Osteocyte (in vitro differentiated cells): ENCODE data around the gene MPP7. TPM values are rescaled to one million over a fixed set of nuclear protein-coding genes. Genes with fewer than 3 reads are reported as not detected.

Experiments used
- DNase-seq: peaks from one replicate; pipeline ENCODE4 v3.0.0; 2021; ENCODE audit warnings: mixed read lengths; ENCODE audit not compliant: unreplicated experiment; ENCODE audit errors: extremely low spot score
- H3K27ac Mint-ChIP-seq: one replicate; pipeline ENCODE4 v1.8.0; 2021; ENCODE audit warnings: mild to moderate bottlenecking, mixed read lengths; ENCODE audit not compliant: unreplicated experiment
- H3K27me3 Mint-ChIP-seq: one replicate; pipeline ENCODE4 v1.8.0; 2021; ENCODE audit warnings: mixed read lengths; ENCODE audit not compliant: unreplicated experiment
- H3K36me3 Mint-ChIP-seq: one replicate; pipeline ENCODE4 v1.8.0; 2021; ENCODE audit warnings: mixed read lengths; ENCODE audit not compliant: unreplicated experiment
- H3K4me1 Mint-ChIP-seq: one replicate; pipeline ENCODE4 v1.8.0; 2021; ENCODE audit warnings: mixed read lengths; ENCODE audit not compliant: unreplicated experiment
- H3K4me3 Mint-ChIP-seq: one replicate; pipeline ENCODE4 v1.8.0; 2021; ENCODE audit warnings: mild to moderate bottlenecking, moderate library complexity, mixed read lengths; ENCODE audit not compliant: unreplicated experiment
- H3K9me3 Mint-ChIP-seq: one replicate; pipeline ENCODE4 v1.8.0; 2021; ENCODE audit warnings: mixed read lengths; ENCODE audit not compliant: unreplicated experiment
- total RNA-seq: library from RNA; stranded (reverse); gene quantifications from 2 replicates; pipeline ENCODE4 v1.2.1, GENCODE V29; 2021
- TF ChIP-seq, protein P1 (sequence below): fragments of 200-600 bp; sonication (generic); IDR thresholded peaks from 2 replicates; pipeline ENCODE4 v1.5.0; 2021; ENCODE audit warnings: antibody characterized with exemption, mild to moderate bottlenecking, moderate library complexity

The MPP7 gene
- total RNA-seq, 1 donor from 2014 or later = 37.4 TPM

DNA sequence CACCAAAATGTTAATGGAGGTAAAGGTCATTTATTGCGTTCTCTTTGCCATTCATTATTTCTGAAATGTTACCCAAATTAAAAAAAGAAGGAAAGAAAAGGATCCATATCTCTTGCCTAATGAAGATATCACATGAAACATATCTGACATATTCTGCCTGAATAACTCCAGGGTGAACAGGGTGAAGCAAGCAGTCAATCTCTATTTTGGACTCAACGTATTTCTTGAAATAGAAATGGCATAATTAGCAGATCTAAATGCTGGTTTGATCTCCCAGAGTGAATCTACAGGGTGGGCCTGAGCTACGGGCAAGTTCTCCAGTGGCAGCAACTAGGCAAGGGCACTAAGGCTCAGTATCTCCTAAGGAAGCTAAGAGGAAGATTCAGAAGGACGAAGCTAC is 24.0 kb downstream of the MPP7 start:
- Mint-ChIP-seq H3K27me3 (no peaks in the 10 kb centered on the region), H3K4me1 (peaks cover 79% of the 10 kb centered on the region), H3K9me3 (no peaks in the 10 kb centered on the region), H3K36me3 (peaks cover 8% of the 10 kb centered on the region), H3K4me3 (no peak overlapping the region), H3K27ac (peak overlapping the region; percentile 97)
- DNase-seq = no peak
- TF ChIP-seq, protein P1, sequence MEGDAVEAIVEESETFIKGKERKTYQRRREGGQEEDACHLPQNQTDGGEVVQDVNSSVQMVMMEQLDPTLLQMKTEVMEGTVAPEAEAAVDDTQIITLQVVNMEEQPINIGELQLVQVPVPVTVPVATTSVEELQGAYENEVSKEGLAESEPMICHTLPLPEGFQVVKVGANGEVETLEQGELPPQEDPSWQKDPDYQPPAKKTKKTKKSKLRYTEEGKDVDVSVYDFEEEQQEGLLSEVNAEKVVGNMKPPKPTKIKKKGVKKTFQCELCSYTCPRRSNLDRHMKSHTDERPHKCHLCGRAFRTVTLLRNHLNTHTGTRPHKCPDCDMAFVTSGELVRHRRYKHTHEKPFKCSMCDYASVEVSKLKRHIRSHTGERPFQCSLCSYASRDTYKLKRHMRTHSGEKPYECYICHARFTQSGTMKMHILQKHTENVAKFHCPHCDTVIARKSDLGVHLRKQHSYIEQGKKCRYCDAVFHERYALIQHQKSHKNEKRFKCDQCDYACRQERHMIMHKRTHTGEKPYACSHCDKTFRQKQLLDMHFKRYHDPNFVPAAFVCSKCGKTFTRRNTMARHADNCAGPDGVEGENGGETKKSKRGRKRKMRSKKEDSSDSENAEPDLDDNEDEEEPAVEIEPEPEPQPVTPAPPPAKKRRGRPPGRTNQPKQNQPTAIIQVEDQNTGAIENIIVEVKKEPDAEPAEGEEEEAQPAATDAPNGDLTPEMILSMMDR = no peak

DNA sequence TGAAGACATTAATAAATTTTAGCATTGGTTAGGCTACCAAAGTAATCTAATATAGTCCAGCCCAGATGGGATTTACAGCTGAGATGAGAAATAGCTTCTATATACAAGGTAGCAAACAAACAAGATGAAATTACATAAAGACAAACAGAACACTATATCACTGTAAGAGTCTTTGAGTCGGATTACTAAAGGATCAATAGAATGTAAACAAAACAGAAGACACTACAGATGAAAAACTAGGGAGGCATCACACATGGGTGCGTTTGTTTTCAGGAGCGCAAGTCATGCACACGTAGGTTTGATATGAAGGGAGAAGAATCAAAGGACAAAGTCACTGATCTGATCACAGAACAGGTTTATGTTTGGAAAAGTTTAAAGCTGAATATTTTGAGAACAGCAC is 26.5 kb downstream of the MPP7 start:
- H3K4me1 Mint-ChIP-seq = peaks cover 68% of the 10 kb centered on the region
- TF ChIP-seq, protein P1 = no peak
- H3K27ac Mint-ChIP-seq = peak overlapping the region; percentile 42
- H3K4me3 Mint-ChIP-seq = no peak overlapping the region
- no peaks in the 10 kb centered on the region for H3K9me3 Mint-ChIP-seq
- peaks cover 6% of the 10 kb centered on the region for H3K36me3 Mint-ChIP-seq
- no peaks in the 10 kb centered on the region for H3K27me3 Mint-ChIP-seq
- no peak for DNase-seq

DNA sequence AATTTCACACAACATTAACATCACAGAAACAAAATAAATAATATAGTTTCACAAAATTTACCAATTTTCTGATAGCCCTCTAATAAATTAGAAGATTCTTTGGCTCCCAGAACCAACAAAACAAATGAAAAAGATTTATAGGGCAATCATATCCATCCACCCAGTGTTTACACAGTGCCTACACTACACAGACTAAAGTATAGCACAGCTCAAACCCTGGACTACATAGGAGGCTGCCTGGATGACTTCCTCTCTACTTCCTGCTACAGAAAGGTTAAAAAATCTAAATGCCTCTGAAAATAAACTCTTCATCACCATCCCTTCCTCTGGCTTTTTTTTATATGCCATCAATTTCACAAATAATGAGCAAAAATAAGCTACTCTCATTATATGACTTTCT is 28.4 kb downstream of the MPP7 start:
- Mint-ChIP-seq H3K9me3 (no peaks in the 10 kb centered on the region), H3K4me3 (no peak overlapping the region), H3K27ac (no peak overlapping the region), H3K4me1 (peaks cover 65% of the 10 kb centered on the region), H3K36me3 (peaks cover 6% of the 10 kb centered on the region), H3K27me3 (no peaks in the 10 kb centered on the region)
- DNase-seq = no peak
- TF ChIP-seq, protein P1 = no peak

DNA sequence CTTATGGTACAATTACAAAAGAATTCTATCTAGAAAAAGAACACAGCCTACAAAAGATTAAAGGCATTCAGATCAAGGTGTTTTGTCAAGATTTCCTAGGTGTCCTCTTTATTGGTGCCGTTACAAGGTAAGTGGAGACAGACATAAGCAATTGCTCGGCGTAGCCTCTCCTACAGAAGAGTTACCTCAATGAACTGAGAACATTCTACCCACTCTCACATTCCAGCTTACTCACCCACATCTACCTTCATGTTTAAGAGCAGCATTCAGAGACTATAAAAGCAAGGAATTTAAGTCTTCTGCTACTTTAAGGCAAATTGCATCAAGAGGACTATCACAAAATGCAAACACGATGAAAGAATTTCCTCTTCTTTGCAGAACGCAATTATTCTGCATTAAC is 29.5 kb downstream of the MPP7 start:
- Mint-ChIP-seq H3K27me3 (no peaks in the 10 kb centered on the region), H3K4me1 (peaks cover 55% of the 10 kb centered on the region), H3K9me3 (no peaks in the 10 kb centered on the region), H3K4me3 (no peak overlapping the region), H3K36me3 (peaks cover 6% of the 10 kb centered on the region), H3K27ac (peak overlapping the region; percentile 31)
- TF ChIP-seq, protein P1 = no peak
- no peak for DNase-seq

DNA sequence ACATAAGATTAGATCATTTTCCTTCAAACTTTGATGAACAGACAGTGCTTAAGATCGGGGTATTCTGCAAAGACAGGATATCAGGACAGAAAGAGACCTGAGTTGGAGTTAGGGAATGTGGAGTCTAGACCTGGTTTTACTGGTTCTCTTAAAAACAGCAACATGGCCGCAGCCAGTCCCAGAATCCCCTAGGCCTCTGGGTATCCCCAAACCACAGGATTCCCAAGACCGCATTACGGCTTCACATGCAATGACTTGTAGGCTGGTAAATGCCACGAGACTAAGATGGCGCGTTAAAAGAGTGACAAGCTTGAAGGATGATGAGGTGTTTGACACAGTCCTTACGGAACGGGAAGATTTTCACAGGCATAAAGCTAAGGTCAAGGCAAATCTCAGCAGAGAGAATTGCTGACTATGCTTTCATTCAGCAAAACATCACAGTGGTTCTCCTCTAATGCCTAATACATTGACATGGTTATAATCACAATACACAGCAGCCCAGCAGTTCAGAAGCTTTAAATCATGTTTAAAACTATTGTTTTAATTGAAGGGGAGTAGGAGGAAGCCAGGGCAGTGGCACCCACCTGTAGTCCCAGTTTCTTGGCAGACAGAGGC is 32.9 kb downstream of the MPP7 start:
- H3K36me3 Mint-ChIP-seq = peaks cover 3% of the 10 kb centered on the region
- H3K9me3 Mint-ChIP-seq = no peaks in the 10 kb centered on the region
- DNase-seq = no peak
- no peak overlapping the region for H3K27ac Mint-ChIP-seq
- H3K4me1 Mint-ChIP-seq = peaks cover 43% of the 10 kb centered on the region
- TF ChIP-seq, protein P1 = no peak
- H3K4me3 Mint-ChIP-seq = no peak overlapping the region
- no peaks in the 10 kb centered on the region for H3K27me3 Mint-ChIP-seq
